ENCODE results near the gene MOV10.
"Not testable (repeated sequence)": the region's sequence is repeated elsewhere in the genome, so short reads cannot be mapped to it uniquely, and the experiment has no call there.

Gene MOV10

GRCh38 chr1:112636597-112637253 lies 37.7 kb upstream of the MOV10 start:
- H3K36me3 ChIP-seq (ENCODE audit: control insufficient read depth, insufficient read depth, low read length): no peaks in the 10 kb centered on the region
- no peaks in the 10 kb centered on the region for H3K9me3 ChIP-seq (ENCODE audit: control insufficient read depth, low read length)
- H3K4me3 ChIP-seq (ENCODE audit: insufficient read depth, low read depth, low read length): no peak overlapping the region
- no peaks in the 10 kb centered on the region for H3K4me1 ChIP-seq (ENCODE audit: control insufficient read depth, insufficient read depth, low read length)
- H3K27ac ChIP-seq (ENCODE audit: insufficient read depth, low read depth, low read length, poor library complexity, severe bottlenecking): no peak overlapping the region
- no peaks in the 10 kb centered on the region for H3K27me3 ChIP-seq (ENCODE audit: control insufficient read depth, insufficient read depth, low read length, poor library complexity, severe bottlenecking)

DNA sequence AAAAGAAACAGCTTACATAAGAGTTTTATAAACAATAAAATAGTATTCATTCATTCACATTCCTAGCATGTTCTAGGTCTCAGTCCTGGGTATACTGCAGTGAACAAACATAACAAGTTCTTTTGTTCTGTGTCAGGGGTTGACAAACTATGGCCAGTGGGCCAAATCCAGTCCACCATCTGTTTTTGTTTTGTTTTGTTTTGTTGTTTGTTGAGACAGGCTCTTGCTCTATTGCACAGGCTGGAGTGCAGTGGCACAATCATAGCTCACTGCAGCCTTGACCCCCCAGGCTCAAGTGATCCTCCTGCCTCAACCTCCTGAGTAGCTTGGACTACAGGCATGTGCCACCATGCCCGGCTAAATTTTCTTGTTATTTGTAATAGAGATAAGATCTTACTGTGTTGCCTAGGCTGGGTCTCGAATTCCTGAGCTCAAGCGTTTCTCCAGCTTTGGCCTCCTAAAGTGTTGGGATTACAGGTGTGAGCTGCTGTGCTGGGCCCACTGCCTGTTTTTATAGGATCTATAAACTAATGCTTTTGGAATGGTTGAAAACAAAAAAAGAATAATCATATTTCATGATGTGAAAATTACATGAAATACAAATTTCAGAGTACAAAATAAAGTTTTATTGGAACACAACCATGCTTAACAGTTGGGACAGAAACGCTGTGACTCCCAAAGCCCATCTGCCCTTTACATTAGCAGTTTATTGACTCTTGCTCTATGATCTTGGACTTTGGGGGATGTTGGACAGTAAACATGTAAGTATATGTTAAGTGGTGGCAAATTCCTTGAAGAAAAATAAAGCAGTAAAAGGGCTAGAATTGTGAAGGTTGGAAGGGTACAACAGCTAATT lies 37.0 kb upstream of the MOV10 start:
- Histone ChIP-seq H3K4me3 (ENCODE audit: insufficient read depth, low read depth, low read length) (no peak overlapping the region), H3K4me1 (ENCODE audit: control insufficient read depth, insufficient read depth, low read length) (no peaks in the 10 kb centered on the region), H3K36me3 (ENCODE audit: control insufficient read depth, insufficient read depth, low read length) (no peaks in the 10 kb centered on the region), H3K27ac (ENCODE audit: insufficient read depth, low read depth, low read length, poor library complexity, severe bottlenecking) (no peak overlapping the region), H3K9me3 (ENCODE audit: control insufficient read depth, low read length) (no peaks in the 10 kb centered on the region), H3K27me3 (ENCODE audit: control insufficient read depth, insufficient read depth, low read length, poor library complexity, severe bottlenecking) (no peaks in the 10 kb centered on the region)
- 91 to 95% methylated on average over 4 of the region's 4 CpGs for WGBS, 2 experiments

DNA sequence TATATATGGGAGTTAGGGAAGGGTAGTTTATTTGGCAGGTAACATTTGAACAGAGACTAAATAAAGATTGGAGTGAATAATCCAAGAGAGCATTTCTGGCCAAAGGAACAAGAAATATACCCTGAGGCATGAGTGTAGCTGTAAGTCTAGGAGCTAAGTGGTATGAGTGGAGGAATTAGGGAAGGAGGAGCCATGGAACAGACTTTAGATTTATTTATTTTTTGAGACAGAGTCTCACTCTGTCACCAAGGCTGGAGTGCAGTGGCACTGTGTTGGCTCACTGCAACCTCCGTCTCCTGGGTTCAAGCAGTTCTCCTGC lies 36.4 kb upstream of the MOV10 start:
- Histone ChIP-seq H3K4me1 (ENCODE audit: control insufficient read depth, insufficient read depth, low read length) (no peaks in the 10 kb centered on the region), H3K27ac (ENCODE audit: insufficient read depth, low read depth, low read length, poor library complexity, severe bottlenecking) (no peak overlapping the region), H3K4me3 (ENCODE audit: insufficient read depth, low read depth, low read length) (no peak overlapping the region), H3K9me3 (ENCODE audit: control insufficient read depth, low read length) (no peaks in the 10 kb centered on the region), H3K36me3 (ENCODE audit: control insufficient read depth, insufficient read depth, low read length) (no peaks in the 10 kb centered on the region), H3K27me3 (ENCODE audit: control insufficient read depth, insufficient read depth, low read length, poor library complexity, severe bottlenecking) (no peaks in the 10 kb centered on the region)
- 78 to 95% methylated on average over 1 of the region's 1 CpG for WGBS, 2 experiments

DNA sequence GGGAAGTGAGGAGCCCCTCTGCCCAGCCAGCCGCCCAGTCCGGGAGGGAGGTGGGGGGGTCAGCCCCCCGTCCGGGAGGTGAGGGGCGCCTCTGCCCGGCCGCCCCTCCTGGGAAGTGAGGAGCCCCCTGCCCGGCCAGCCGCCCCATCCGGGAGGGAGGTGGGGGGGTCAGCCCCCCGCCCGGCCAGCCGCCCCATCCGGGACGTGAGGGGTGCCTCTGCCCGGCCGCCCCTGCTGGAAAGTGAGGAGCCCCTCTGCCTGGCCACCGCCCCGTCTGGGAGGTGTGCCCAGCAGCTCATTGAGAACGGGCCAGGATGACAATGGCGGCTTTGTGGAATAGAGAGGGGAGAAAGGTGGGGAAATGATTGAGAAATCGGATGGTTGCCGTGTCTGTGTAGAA lies 34.0 kb upstream of the MOV10 start:
- WGBS, 2 experiments: 94% methylated on average over 23 of the region's 23 CpGs
- not testable (repeated sequence) for H3K36me3 ChIP-seq (ENCODE audit: control insufficient read depth, insufficient read depth, low read length); H3K27me3 ChIP-seq (ENCODE audit: control insufficient read depth, insufficient read depth, low read length, poor library complexity, severe bottlenecking); H3K4me3 ChIP-seq (ENCODE audit: insufficient read depth, low read depth, low read length); H3K4me1 ChIP-seq (ENCODE audit: control insufficient read depth, insufficient read depth, low read length); H3K27ac ChIP-seq (ENCODE audit: insufficient read depth, low read depth, low read length, poor library complexity, severe bottlenecking); H3K9me3 ChIP-seq (ENCODE audit: control insufficient read depth, low read length)

DNA sequence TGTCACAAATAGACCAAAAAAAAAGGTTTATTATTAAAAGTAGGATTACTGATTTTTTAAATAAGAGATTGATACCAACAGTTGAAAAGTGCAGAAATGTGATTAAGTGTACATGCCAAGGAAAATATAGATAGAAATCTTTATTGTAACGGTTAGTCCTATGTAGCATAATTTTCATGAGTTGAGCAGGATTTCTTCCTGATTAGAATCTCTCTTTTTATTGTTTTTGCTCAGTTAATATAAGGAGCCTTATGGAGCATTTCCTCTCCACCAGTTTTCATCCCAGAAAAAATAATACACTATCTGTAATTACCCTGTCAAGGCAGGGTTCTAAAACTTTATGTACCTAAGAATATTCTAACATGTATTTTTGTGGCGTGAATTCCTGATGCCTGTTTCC lies 31.4 kb upstream of the MOV10 start:
- H3K36me3 ChIP-seq (ENCODE audit: control insufficient read depth, insufficient read depth, low read length): peaks cover 7% of the 10 kb centered on the region
- no peaks in the 10 kb centered on the region for H3K4me1 ChIP-seq (ENCODE audit: control insufficient read depth, insufficient read depth, low read length)
- H3K9me3 ChIP-seq (ENCODE audit: control insufficient read depth, low read length): no peaks in the 10 kb centered on the region
- H3K4me3 ChIP-seq (ENCODE audit: insufficient read depth, low read depth, low read length): no peak overlapping the region
- WGBS, 2 experiments: 92 to 100% methylated on average over 1 to 2 of the region's 2 CpGs
- H3K27me3 ChIP-seq (ENCODE audit: control insufficient read depth, insufficient read depth, low read length, poor library complexity, severe bottlenecking): no peaks in the 10 kb centered on the region
- no peak overlapping the region for H3K27ac ChIP-seq (ENCODE audit: insufficient read depth, low read depth, low read length, poor library complexity, severe bottlenecking)

DNA sequence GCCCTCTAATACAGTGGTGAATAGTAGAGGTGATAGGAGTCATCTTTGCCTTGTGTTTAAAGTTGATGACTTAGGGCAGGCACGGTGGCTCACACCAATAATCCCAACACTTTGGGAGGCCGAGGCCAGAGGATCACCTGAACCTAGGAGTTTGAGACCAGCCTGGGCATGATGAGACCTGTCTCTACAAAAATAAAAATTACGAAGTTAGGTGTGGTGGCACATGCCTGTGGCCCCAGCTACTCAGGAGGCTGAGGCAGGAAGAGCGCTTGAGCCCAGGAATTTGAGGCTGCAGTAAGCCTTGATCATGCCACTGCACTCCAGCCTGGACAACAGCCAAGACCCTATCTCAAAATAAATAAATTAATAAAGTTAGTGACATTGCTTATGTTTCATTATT lies 28.2 kb upstream of the MOV10 start:
- Histone ChIP-seq H3K27ac (ENCODE audit: insufficient read depth, low read depth, low read length, poor library complexity, severe bottlenecking) (no peak overlapping the region), H3K27me3 (ENCODE audit: control insufficient read depth, insufficient read depth, low read length, poor library complexity, severe bottlenecking) (no peaks in the 10 kb centered on the region), H3K36me3 (ENCODE audit: control insufficient read depth, insufficient read depth, low read length) (peaks cover 23% of the 10 kb centered on the region), H3K4me3 (ENCODE audit: insufficient read depth, low read depth, low read length) (no peak overlapping the region), H3K9me3 (ENCODE audit: control insufficient read depth, low read length) (no peaks in the 10 kb centered on the region), H3K4me1 (ENCODE audit: control insufficient read depth, insufficient read depth, low read length) (no peaks in the 10 kb centered on the region)
- 94 to 95% methylated on average over 4 of the region's 4 CpGs for WGBS, 2 experiments

DNA sequence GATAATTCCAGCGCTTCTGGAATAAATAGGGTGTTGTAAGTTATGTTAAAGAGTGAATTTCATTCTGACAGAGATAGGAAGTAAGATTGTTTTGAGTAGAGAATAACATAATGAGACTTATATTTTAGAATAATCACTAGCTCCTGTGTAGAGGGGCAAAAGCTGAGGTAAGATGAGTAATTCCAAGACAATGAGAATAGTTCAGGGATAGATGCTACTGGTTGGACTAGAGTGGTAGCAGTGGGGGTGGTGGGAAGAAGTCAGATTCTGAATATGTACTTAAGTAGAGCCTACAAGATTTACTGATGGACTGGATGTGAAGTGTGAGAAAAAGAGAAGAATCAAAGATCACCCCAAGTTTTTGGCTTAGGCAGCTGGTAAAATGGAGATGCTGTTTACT lies 23.3 kb upstream of the MOV10 start:
- H3K4me1 ChIP-seq (ENCODE audit: control insufficient read depth, insufficient read depth, low read length): no peaks in the 10 kb centered on the region
- no peaks in the 10 kb centered on the region for H3K9me3 ChIP-seq (ENCODE audit: control insufficient read depth, low read length)
- no peak overlapping the region for H3K27ac ChIP-seq (ENCODE audit: insufficient read depth, low read depth, low read length, poor library complexity, severe bottlenecking)
- H3K27me3 ChIP-seq (ENCODE audit: control insufficient read depth, insufficient read depth, low read length, poor library complexity, severe bottlenecking): no peaks in the 10 kb centered on the region
- WGBS, 2 experiments: 100% methylated on average over 1 of the region's 1 CpG
- H3K36me3 ChIP-seq (ENCODE audit: control insufficient read depth, insufficient read depth, low read length): peaks cover 23% of the 10 kb centered on the region
- no peak overlapping the region for H3K4me3 ChIP-seq (ENCODE audit: insufficient read depth, low read depth, low read length)

GRCh38 chr1:112665857-112666256 lies 8.6 kb upstream of the MOV10 start:
- Histone ChIP-seq H3K36me3 (ENCODE audit: control insufficient read depth, insufficient read depth, low read length) (peaks cover 54% of the 10 kb centered on the region), H3K4me1 (ENCODE audit: control insufficient read depth, insufficient read depth, low read length) (no peaks in the 10 kb centered on the region), H3K27ac (ENCODE audit: insufficient read depth, low read depth, low read length, poor library complexity, severe bottlenecking) (no peak overlapping the region), H3K27me3 (ENCODE audit: control insufficient read depth, insufficient read depth, low read length, poor library complexity, severe bottlenecking) (no peaks in the 10 kb centered on the region), H3K4me3 (ENCODE audit: insufficient read depth, low read depth, low read length) (no peak overlapping the region), H3K9me3 (ENCODE audit: control insufficient read depth, low read length) (no peaks in the 10 kb centered on the region)
- WGBS, 2 experiments: 94 to 95% methylated on average over 3 of the region's 3 CpGs

DNA sequence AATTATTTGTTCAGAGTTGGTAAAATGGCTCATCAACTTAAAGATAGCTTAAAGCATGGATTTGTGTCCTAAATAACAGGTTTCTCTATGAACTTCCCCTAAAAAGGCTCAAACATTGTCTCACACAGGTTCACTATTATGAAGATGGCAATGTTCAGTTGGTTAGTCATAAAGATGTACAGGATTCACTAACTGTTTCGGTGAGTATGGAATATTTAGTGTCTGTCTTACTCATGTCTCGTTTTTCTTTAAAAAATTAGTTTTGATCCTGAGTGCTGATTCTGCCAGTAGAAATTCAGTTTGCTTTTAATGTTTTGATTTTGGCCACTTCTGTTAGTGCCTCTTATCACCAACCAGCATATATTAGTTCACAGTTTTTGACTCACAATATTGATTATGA lies 7.5 kb upstream of the MOV10 start:
- no peaks in the 10 kb centered on the region for H3K27me3 ChIP-seq (ENCODE audit: control insufficient read depth, insufficient read depth, low read length, poor library complexity, severe bottlenecking)
- H3K27ac ChIP-seq (ENCODE audit: insufficient read depth, low read depth, low read length, poor library complexity, severe bottlenecking): no peak overlapping the region
- H3K4me1 ChIP-seq (ENCODE audit: control insufficient read depth, insufficient read depth, low read length): no peaks in the 10 kb centered on the region
- peaks cover 48% of the 10 kb centered on the region for H3K36me3 ChIP-seq (ENCODE audit: control insufficient read depth, insufficient read depth, low read length)
- WGBS, 2 experiments: 95 to 97% methylated on average over 2 of the region's 2 CpGs
- no peaks in the 10 kb centered on the region for H3K9me3 ChIP-seq (ENCODE audit: control insufficient read depth, low read length)
- H3K4me3 ChIP-seq (ENCODE audit: insufficient read depth, low read depth, low read length): no peak overlapping the region

DNA sequence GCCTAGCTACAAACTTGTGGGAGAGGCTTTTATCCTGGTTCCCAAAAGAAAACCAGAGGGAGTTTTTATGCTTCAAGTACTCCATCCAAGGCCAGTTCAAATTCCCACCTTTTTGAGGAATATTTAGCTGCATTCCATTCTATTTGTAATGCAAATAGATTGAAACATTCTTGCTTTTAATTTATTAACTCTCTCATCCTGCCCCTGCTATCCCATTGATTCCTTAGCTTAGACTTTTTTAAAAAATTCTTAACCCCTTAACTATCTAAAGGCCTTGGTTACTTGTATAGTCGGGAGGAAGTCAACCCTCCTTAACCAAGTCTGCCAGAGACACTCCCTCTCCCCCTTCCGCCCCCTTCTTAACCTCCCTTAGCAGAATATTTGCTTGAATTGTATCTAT lies 2.5 kb upstream of the MOV10 start:
- Histone ChIP-seq H3K4me1 (ENCODE audit: control insufficient read depth, insufficient read depth, low read length) (peaks cover 4% of the 10 kb centered on the region), H3K4me3 (ENCODE audit: insufficient read depth, low read depth, low read length) (no peak overlapping the region), H3K27ac (ENCODE audit: insufficient read depth, low read depth, low read length, poor library complexity, severe bottlenecking) (no peak overlapping the region), H3K27me3 (ENCODE audit: control insufficient read depth, insufficient read depth, low read length, poor library complexity, severe bottlenecking) (no peaks in the 10 kb centered on the region), H3K9me3 (ENCODE audit: control insufficient read depth, low read length) (no peaks in the 10 kb centered on the region), H3K36me3 (ENCODE audit: control insufficient read depth, insufficient read depth, low read length) (peaks cover 27% of the 10 kb centered on the region)
- WGBS, 2 experiments: 65 to 77% methylated on average over 2 of the region's 2 CpGs

Measured in ectodermal cell (in vitro differentiated cells).